AG20443 (cell line): Measurements from ENCODE around the gene XYLT1.

ENCODE experiments used
- DNase-seq: peaks from one replicate; pipeline ENCODE4 v3.0.0; 2012; ENCODE audit warnings: low spot score, mixed read lengths

XYLT1 gene

DNA sequence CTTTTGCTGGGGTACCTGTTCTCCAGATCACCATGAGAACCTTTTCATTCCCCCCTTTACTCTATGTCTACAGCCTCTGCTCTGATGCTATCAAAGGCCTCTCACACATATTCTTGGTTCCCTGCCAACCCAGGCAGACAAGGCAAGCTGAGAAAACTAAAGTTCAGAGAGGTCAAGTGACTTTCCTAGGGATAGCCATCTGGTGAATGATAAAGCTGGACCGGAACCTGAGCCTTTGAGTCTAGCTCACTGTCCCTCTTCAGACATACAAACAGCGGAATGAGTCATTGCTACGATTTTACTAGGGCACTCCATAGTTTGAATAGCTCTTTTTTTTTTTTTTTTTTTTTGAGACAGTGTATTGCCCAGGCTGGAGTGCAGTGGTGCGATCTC lies 73.3 kb downstream of the XYLT1 start:
- DNase-seq = no peak

DNA sequence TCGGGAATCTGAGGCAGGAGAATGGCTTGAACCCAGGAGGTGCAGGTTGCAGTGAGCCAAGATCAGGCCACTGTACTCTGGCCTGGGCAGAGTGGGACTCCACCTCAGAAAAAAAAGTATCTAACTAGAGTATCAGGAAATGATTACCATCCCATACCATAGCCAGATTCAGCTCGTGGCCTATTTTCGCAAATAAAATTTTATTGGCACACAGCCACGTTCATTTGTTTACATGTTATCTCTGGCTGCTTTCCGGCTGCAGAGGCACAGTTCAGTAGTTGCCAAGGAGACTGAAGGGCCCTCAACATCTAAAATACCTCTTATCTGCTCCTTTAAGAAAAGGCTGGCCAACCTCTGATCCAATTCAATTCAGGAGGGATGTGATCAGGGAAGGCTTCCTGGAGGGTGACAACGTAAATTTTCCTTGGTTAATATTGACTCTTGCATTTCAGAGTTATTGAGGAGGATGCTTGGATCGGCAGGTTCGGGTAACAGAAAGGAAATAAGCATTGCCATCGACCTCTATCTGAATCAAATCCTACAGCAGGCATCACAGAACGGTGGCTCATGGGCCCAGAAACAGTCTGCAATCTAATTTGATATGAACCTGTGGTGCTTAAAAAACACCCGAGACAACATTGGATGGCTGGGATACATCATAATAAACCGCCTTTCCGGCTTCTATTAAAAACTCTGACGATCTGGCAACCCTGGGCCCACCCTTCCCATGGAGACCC lies 73.8 kb downstream of the XYLT1 start:
- no peak for DNase-seq

DNA sequence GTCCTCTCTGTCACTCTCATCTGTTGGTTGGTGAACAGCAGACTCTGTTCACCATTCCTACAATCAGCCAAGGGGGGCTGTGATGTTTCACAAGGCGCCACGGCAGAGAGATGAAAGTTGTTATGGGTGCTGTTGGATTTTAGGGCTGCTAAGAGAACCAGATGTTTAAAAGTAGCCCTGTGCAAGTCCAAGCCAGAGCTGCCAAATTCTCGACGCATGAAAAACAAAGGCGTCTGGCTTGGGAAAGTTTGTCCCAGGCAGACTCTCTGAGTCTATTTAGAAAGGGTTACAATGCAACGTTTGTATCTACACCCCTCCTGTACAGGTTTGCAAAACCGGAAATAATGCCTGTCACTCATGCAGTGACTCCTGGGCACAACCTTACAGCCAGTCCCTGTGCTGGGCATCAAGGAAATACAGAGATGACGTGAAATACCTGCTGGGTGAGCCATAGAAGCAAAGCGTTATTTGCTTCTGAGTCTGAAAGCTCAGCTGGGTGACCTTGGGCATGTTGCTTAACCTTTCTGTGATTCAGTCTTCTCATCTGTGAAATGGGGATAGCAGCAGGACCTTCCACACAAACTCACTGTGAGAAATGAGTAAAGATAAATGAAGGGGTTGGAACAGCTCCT lies 74.8 kb downstream of the XYLT1 start:
- no peak for DNase-seq

DNA sequence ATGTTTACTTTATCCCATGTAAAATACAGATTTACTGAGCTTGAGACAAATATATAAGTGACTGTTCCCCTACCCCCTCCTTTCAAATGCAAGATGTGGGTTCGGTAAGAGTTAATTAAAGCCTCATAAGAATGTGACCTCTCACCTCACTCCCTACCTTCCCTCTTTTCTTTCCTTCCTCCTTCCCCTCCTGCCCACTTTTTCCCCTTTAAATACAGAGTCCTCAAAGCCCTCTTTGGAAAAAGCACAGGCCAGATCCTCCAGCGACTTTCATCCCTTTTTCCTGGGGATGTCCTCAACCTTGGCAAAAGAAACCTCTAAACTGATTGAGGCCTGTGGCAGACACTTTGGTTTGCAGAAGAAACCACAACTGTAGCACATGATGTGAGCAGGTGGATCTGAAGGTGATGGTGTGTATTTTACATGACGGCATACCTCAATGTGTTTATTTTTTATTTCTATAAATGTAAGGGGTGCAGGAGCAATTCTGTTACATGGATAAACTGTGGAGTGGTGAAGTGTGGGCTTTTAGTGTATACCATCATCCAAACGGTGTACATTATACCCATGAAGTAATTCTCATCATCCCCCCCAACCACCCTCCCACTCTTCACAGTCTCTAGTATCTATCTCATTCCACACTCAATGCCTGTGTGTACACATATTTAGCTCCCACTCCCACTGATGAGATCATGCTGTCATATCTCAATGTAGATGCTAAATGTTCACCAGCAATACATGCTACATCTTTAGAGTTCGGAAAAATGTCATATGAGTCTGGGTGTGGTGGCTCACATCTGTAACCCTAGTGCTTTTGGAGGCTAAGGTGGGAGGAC lies 77.7 kb downstream of the XYLT1 start:
- DNase-seq = no peak

DNA sequence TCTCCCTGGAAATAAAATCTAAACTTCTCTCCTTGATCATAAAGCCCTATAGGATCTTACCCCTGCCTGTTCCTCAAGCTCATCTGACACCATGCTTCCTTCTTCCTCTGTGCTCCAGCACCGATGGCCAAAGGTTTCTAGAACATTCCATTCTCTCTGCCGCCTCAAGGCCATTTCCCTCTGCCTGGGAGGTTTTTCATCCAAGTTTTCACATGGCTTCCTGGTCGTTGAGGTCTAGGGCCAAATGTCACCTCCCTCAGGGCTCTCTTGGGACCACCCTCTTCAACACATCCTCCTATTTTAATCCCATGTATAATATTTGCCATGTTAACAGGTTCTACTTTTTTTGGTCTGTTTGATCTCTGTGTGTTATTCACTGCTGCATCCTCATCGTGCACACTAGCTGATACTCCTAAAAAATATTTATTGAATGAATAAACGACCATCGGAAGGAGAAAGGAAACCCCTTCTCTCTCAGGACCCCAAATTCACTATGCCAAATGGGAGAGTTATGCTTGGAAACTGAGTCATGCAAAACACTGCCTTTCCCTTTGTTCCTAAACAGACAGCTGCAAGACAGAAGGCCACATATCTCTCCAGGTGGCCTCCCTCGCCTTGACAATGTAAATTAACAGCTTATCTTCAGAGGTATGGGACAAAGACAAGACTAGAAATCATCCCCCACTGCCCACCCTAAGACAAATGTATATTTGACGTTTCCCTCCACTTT lies 78.5 kb downstream of the XYLT1 start:
- DNase-seq = no peak

DNA sequence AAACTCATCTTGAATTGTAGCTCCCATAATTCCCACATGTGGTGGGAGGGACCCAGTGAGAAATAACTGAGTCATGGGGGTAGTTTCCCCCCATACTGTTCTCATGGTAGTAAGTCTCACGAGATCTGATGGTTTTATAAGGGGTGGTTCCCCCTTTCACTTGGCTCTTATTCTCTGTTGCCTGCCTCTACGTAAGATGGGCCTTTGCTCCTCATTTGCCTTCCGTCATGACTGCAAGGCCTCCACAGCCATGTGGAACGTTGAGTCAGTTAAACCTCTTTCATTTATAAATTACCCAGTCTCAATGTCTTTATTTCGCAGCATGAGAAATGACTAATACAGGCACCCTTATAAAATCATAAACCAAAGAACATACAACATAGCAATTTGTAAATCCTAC lies 79.0 kb downstream of the XYLT1 start:
- no peak for DNase-seq

DNA sequence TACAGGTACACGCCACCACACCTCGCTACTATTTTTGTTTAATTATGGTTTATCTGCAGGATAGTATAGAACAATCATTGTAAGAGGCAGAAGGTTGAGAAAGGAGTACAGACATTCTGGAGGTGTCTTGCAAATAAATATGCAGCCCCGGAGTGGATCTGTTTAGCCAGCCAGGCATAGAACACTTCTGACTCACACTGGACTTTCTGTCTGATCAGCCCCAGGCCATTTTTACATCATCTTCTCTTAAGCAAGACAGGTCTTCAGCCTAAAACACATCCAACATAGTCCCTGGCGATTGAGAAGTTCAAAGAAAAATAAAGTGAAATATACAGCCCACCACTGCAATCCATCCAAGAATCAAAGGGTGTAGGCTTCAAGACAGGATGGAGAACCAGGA lies 81.4 kb downstream of the XYLT1 start:
- DNase-seq = peak; percentile 69

DNA sequence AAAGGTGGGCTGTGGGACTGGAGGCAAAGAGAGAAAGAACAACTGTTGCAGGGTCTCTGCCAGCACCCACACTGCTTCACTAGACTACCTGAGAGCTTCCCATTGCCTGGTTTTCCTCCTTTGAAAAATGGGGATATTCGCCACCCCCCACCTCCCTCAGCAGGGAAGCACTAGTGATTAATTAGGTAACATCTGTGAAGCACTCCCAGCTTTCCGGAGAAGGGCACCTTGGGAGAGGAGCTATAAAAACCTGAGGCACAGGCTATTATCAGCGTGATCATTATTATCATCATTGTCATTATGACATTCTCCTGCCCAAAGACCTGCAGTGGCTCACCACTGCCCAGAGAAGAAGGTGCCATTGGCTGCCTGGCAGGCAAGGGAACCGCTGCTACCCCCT lies 83.5 kb downstream of the XYLT1 start:
- no peak for DNase-seq

DNA sequence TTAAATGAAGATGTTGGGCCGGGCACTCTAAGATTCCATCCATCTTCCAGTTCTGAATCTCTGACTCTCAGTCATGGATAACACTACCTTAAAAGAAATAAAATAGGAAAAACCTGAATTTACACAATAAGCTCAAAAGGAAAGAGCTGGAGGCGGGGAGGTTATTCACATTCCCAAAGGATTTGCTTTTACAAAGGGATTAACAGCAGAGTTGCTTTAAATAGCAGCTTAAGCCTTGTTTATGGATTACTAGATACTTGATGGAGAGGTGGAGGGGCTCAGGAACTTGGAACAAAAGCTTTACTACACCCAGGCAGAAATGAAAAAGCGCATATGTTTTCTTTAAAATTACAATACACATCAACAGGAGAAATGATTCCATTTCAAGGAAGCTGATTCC lies 84.5 kb downstream of the XYLT1 start:
- no peak for DNase-seq

DNA sequence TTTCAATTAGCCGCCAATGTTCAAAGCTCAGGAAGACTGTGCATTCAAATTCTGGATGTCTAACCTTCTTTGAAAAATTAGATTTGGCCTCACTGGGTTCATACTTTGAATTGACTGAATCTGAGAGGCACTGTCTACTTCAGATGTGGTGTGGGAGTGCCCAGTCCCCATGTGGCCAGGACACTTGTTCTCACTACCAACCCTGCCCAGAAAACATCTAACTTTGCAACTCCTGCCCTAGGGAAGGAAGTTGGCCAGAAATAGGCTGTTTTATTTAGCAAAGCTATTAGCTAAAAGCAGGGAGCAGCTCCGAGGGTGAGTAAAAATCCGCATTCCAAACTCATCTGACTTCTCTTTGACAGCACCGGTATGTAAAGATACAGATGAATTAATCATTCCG lies 86.3 kb downstream of the XYLT1 start:
- DNase-seq = no peak

DNA sequence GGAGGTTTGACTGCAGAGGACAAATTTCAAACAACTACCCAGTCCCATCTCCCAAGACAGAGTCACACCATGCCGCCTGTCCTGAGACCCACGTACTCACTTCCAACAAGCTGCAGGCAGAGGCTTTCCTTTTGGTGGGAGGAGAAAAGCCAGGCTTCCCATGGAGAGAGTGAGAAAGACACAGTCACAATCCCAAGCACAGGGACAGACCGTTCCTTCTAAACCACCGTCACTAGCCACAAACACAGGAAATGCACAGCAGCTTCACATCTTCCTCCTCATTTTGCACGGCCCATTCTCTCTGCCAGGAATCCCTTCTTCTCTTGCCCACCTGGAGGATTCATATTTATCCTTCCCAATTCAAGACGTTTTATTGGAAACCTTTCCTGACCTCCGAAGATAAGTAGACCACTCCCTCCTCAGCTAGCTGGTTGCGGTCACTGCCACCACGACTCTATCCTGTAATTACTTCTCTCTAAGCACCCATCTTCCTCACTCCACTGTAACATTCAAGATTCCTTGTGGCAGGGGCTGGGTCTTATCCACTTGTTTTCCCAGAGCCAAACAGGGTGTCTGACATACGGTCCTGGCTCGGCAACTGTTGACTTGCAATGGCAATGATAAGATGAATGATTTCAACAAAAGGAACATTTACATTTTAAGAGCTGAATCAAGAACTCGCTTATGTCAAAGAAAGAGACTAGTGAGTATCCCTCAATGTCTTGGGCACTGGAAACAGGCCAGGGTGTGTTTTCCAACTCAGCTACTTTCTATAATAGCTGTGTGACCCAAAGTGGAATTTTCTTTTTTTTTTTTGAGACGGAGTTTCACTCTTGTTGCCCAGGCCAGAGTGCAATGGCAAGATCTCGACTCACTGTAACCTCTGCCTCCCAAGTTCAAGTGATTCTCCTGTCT lies 87.6 kb downstream of the XYLT1 start:
- no peak for DNase-seq

DNA sequence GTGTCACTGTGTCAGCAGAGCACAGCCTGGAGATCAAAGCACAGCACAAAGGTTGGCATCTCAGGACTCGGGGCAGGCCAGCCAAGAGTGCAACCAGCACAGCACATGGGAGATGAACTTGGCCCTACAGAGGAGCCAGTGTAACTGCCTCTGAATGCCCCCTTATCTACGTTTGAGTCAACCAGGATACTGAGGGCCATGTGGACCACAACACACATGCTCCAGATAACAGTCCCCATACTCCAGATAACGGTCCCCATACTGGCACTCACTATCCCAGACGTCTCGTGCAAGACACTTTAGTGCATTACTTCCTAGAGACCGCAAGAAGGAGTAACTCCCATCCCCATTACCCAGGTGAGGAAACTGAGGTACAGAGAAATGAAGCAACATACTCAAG lies 88.2 kb downstream of the XYLT1 start:
- DNase-seq = no peak

DNA sequence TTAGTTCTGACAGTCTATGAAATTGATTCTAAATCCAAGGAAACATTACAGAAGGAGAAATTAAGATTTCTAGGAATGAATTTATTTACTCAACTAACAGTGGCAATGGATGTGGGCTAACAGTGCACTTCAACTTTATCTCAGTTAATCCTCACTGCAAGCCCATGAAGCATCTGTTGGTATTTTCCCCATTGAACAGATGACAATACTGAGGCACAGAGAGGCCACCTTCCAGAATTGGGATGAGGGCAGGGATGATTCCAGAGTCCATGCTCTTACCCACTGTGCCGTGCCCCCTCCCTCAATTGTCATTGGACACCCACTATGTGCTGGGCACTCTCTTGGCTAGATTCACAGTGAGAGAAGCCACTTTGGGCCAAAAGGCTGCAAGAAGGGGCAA lies 89.0 kb downstream of the XYLT1 start:
- DNase-seq = no peak

DNA sequence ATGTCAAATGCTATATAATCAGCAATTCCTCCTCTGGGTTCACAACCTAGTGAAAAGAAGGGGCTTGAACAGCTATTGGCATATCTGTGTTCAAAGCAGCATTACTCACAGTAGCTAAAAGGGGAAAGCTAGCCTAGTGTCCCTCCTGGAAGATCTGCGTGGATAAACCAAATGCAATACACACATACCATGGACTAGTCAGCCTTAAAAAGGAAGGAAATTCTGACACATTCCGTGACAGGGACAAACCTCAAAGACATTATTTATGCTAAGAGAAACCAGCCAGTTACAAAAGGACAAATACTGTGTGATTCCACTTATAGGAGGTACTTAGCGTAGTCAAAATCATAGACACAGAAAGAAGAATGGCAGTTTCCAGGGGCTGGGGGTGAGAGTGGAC lies 90.1 kb downstream of the XYLT1 start:
- peak; percentile 52 for DNase-seq

DNA sequence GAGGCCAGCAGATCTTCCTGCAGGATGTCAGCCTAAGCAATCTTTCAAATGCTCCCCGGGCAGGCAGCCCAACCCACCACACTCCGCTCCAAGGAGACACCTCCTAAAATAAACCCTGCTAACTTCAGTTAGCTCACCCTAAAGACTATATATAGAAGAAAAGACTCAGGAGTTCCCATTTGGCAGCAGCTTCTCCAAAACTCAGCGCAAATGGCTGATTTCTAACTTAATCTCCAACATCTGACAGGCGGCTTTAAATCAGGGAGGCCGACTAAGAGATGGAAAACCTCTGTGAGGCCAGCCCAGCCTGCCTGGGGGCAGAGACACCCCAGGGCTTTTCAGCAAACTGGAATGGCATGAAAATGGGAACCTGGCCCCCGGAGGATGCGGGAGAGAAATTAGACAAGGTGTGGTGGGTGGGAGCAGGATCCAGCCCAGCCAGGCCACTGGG lies 91.6 kb downstream of the XYLT1 start:
- DNase-seq = peak; percentile 69

DNA sequence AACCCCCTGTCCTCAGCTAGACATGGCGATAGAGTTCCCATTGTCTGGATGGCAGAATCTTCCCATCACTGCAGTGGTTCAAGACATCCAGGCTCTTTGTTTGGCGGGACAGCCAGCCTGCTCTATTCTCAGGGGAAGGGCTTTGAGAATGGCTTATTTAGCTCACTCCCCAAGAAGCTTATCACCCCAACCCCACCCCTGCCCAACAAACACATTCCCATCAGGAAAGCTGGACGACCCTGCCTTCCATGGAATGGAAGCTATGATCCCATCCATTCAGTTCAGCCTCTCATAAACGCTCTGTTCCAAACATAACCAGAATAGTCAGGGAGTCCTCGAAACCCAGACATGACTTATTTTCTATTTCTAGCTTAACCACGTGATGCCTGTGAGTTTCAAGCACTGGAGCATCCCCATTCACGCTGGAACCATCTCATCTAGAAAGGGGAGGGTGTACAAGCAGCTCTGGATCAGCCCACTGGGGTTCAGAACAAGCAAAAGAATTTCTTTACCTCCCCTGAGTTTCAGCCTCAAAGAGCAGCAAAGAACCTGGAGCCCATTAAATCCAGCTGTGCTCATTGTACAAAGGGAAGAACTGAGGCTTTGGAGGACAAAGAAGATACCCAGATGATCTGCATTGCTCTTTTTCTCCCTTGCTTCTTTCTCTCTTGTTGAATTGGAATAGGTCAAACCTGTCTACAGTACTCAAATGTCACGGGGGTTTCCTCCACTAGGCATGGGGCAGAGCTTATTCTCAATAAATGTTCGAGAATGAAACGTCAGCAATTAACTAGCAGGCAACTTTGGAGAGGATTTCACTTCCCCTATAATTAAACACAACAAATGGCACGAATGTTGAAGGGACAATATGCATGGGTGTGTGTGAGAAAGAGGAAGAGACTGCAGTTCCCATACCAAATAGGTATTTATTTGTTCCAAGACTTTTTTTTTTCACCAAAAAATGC lies 93.1 kb downstream of the XYLT1 start:
- DNase-seq = peak; percentile 57

DNA sequence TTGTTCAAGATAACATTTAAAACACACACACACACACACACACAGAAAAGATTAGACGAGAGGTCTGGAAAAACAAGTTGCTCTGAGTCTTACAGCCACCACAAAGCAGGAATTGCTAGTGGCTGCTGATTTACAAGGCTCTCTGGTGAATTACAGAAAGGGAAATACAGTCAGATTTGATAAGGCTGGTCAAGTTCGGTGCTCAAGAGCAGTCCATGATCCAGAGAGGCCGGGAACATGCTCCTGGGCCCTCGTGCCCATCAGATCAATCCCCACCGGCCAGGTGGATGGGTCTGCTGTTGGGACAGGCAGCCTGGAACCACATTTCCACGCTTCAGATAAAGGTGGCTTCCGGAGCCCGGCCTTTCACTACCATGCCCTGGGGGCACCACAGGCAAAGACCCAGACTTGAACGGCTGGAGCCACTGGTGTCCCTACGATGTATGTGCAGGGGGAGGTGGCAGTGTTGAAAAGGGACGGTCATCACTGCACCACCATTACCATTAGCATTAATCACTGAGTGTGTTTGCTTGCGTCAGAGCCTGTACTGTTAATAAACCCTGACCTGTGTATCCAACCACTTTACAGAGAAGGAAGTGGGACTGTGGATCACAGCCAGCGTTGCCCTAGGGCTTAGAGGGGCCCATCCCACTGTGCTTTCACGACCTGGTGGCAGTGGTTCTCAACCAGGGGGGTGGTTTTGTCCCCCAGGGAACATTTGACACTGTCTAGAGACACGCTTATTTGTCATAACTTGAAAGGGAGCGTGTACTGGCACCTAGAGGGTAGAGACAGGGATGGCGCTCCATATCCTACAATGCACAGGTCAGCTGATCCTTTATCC lies 95.1 kb downstream of the XYLT1 start:
- DNase-seq = no peak

DNA sequence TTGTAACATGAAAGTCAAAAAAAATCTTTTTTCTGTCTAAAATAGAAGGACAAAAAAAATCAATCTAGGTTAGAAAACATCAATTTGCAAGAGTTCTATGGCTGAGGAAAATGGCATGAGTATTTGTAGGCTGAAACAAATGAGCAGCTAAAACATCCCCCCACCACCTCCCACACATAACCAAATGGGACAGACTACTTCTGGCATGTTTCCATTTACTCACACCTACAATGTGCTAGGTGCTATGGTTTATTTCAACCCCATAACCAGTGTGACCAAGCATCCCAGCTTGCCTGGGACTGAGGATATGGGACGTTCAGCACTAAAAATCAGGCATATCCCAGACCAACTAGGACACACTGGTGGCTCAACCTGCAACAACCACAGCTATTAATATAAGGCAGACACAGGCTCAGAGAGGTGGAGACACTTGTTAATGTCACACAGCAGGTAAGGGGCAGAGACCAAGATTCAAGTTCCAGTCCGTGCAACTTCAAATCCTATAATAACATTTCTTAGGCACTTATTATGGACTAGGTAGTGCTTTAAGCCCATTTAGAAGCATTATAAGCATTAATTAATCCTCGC lies 96.0 kb downstream of the XYLT1 start:
- DNase-seq = no peak

DNA sequence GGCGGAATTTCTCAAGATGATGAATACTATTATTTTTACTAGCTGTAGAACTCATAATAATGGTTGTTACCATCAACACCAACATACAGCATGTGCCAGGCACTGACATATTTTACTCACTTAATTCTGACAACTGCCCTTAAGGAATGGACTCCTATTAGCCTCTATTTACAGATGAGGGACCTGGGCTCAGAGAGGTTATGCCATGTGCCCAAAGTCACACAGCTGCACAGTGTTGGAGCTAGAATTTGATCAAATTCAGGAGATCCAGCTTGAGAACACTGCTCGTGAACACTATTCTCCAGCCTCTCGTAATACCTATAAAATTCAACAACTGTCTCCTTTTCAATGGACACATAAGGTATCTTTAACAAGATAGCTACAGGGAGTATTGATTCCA lies 97.2 kb downstream of the XYLT1 start:
- no peak for DNase-seq
